Ovary (tissue), 3 donors: Measurements from ENCODE around the gene RBKS.

Experiments
- EP300 ChIP-seq: sonication (generic); formaldehyde crosslinking; IDR thresholded peaks from one replicate; pipeline ENCODE4 v1.6.1; 2017; ENCODE audit warnings: antibody characterized with exemption
- POLR2A ChIP-seq: fragments of 450-650 bp; IDR thresholded peaks from one replicate; pipeline ENCODE4 v1.6.1; 2017; ENCODE audit warnings: antibody characterized with exemption, mild to moderate bottlenecking, moderate library complexity
- TF ChIP-seq, protein P1 (sequence below), 3 donors: fragments of 450-650 bp in 2 of 3; fragments of 200-600 bp in 1 of 3; IDR thresholded peaks; one replicate each; pipeline versions ENCODE4 v1.5.1 to v1.8.0; 2016 to 2022; ENCODE audit warnings: antibody characterized with exemption in 3 of 3, mild to moderate bottlenecking in 1 of 3
- donor health status: DM: no; HTN: no; CAD: no.

DNA sequence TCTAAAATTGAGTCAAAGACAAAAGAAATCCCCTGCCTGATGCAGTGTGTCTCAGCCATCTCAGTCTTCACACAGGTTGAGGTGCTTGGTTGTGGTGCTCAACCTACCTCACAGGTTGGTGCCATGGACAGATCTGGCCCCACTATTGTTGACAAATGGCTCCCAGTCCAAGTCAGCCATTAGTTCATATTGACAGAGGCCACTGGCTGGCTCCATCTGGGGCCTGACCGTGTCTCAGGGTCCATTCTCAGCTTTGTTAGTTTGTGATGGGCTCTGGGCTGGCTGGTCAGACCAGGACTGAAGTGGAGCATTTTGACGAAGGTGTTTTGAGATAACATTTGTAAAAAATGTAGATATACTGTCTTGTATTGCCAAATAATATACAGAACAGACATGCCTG is 81.8 kb downstream of the RBKS start:
- no peak for TF ChIP-seq POLR2A
- TF ChIP-seq, protein P1, sequence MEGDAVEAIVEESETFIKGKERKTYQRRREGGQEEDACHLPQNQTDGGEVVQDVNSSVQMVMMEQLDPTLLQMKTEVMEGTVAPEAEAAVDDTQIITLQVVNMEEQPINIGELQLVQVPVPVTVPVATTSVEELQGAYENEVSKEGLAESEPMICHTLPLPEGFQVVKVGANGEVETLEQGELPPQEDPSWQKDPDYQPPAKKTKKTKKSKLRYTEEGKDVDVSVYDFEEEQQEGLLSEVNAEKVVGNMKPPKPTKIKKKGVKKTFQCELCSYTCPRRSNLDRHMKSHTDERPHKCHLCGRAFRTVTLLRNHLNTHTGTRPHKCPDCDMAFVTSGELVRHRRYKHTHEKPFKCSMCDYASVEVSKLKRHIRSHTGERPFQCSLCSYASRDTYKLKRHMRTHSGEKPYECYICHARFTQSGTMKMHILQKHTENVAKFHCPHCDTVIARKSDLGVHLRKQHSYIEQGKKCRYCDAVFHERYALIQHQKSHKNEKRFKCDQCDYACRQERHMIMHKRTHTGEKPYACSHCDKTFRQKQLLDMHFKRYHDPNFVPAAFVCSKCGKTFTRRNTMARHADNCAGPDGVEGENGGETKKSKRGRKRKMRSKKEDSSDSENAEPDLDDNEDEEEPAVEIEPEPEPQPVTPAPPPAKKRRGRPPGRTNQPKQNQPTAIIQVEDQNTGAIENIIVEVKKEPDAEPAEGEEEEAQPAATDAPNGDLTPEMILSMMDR (IDR thresholded peaks at IDR 0.05) = no peak
- TF ChIP-seq EP300 = no peak
